Measurements from ENCODE around the gene LRTM1.

LRTM1 gene

GRCh38 chr3:54939557-54940300 is 11.9 kb upstream of the LRTM1 start:
- no peak for DNase-seq (ENCODE audit: low spot score)

GRCh38 chr3:54936561-54936960 is 8.7 kb upstream of the LRTM1 start:
- no peak for DNase-seq (ENCODE audit: low spot score)

GRCh38 chr3:54935869-54936268 is 8.0 kb upstream of the LRTM1 start:
- no peak for DNase-seq (ENCODE audit: low spot score)

GRCh38 chr3:54932606-54933005 is 4.7 kb upstream of the LRTM1 start:
- DNase-seq (ENCODE audit: low spot score) = no peak

GRCh38 chr3:54931182-54931581 is 3.3 kb upstream of the LRTM1 start:
- DNase-seq (ENCODE audit: low spot score) = no peak

GRCh38 chr3:54918516-54918915 is 9.3 kb downstream of the LRTM1 start:
- no peak for DNase-seq (ENCODE audit: low spot score)

- no peak for DNase-seq (ENCODE audit: low spot score)
These were observed 10.0 kb downstream of the LRTM1 start for GRCh38 chr3:54917862-54918261.

GRCh38 chr3:54917174-54917573 is 10.7 kb downstream of the LRTM1 start:
- no peak for DNase-seq (ENCODE audit: low spot score)

- DNase-seq (ENCODE audit: low spot score) = no peak
These were observed 11.1 kb downstream of the LRTM1 start for GRCh38 chr3:54916732-54917131.

GRCh38 chr3:54915976-54916375 is 11.9 kb downstream of the LRTM1 start:
- DNase-seq (ENCODE audit: low spot score) = no peak

GRCh38 chr3:54915181-54915580 is 12.7 kb downstream of the LRTM1 start:
- DNase-seq (ENCODE audit: low spot score) = no peak

GRCh38 chr3:54914180-54914579 is 13.7 kb downstream of the LRTM1 start:
- no peak for DNase-seq (ENCODE audit: low spot score)

- DNase-seq (ENCODE audit: low spot score) = no peak
These were observed 18.7 kb downstream of the LRTM1 start for GRCh38 chr3:54909191-54909590.

- no peak for DNase-seq (ENCODE audit: low spot score)
These were observed 21.1 kb downstream of the LRTM1 start for GRCh38 chr3:54906763-54907162.

- no peak for DNase-seq (ENCODE audit: low spot score)
These were observed 21.9 kb downstream of the LRTM1 start for GRCh38 chr3:54905920-54906319.

- DNase-seq (ENCODE audit: low spot score) = no peak
These were observed 22.5 kb downstream of the LRTM1 start for GRCh38 chr3:54905261-54905888.

- DNase-seq (ENCODE audit: low spot score) = no peak
These were observed 25.8 kb downstream of the LRTM1 start for GRCh38 chr3:54901906-54902685.

- DNase-seq (ENCODE audit: low spot score) = no peak
These were observed 26.8 kb downstream of the LRTM1 start for GRCh38 chr3:54900838-54901591.

- DNase-seq (ENCODE audit: low spot score) = no peak
These were observed 28.6 kb downstream of the LRTM1 start for GRCh38 chr3:54899273-54899672.

- no peak for DNase-seq (ENCODE audit: low spot score)
These were observed 30.7 kb downstream of the LRTM1 start for GRCh38 chr3:54897028-54897711.

- DNase-seq (ENCODE audit: low spot score) = no peak
These were observed 32.2 kb downstream of the LRTM1 start for GRCh38 chr3:54895613-54896012.

- no peak for DNase-seq (ENCODE audit: low spot score)
These were observed 35.7 kb downstream of the LRTM1 start for GRCh38 chr3:54892168-54892567.
